DMS114 treated with DMSO at 0.1 percent for 48 hours (cell line): Measurements from ENCODE around the gene EIF3A.
"Not testable (repeated sequence)": the region's sequence is repeated elsewhere in the genome, so short reads cannot be mapped to it uniquely, and the experiment has no call there.

Source experiments
- DNase-seq: peaks from one replicate; lab custom pipeline; 2025; ENCODE audit not compliant: unreplicated experiment; lab: John Stamatoyannopoulos, UW

EIF3A gene

GRCh38 chr10:119049777-119050176 is 30.8 kb downstream of the EIF3A start:
- DNase-seq: no peak

- DNase-seq: no peak
These were observed 31.3 kb downstream of the EIF3A start for GRCh38 chr10:119049361-119049760.

- no peak for DNase-seq
These were observed 35.1 kb downstream of the EIF3A start for GRCh38 chr10:119045561-119045960.

- no peak for DNase-seq
These were observed 38.4 kb downstream of the EIF3A start for GRCh38 chr10:119042169-119042568.

- DNase-seq: no peak
These were observed 39.3 kb downstream of the EIF3A start for GRCh38 chr10:119041326-119041725.

- DNase-seq: no peak
These were observed 41.5 kb downstream of the EIF3A start for GRCh38 chr10:119039161-119039560.

GRCh38 chr10:119031496-119032059 is 49.0 kb downstream of the EIF3A start:
- no peak for DNase-seq

GRCh38 chr10:119030421-119031250 is 50.0 kb downstream of the EIF3A start:
- peak; percentile 46 for DNase-seq

GRCh38 chr10:119029613-119030420 is 50.8 kb downstream of the EIF3A start, which contains the start of gene NANOS1:
TSS of gene NANOS1 (plus strand) at chr10:119029714. CDS start at chr10:119029802, 88 bp downstream.
- no peak for DNase-seq

- peak; percentile 88 for DNase-seq
These were observed 51.6 kb downstream of the EIF3A start for GRCh38 chr10:119028900-119029612.

- not testable (repeated sequence) for DNase-seq
These were observed 52.1 kb downstream of the EIF3A start for GRCh38 chr10:119028445-119028899.

GRCh38 chr10:119026301-119027110 is 54.1 kb downstream of the EIF3A start:
- no peak for DNase-seq

- DNase-seq: no peak
These were observed 54.8 kb downstream of the EIF3A start for GRCh38 chr10:119025776-119026175.

- no peak for DNase-seq
These were observed 55.3 kb downstream of the EIF3A start for GRCh38 chr10:119025336-119025735.

- DNase-seq: no peak
These were observed 55.7 kb downstream of the EIF3A start for GRCh38 chr10:119024882-119025281.

GRCh38 chr10:119023553-119023868 is 57.1 kb downstream of the EIF3A start:
- DNase-seq: no peak

GRCh38 chr10:119022846-119023552 is 57.6 kb downstream of the EIF3A start:
- no peak for DNase-seq

GRCh38 chr10:119020627-119020946 is 60.0 kb downstream of the EIF3A start:
- no peak for DNase-seq

GRCh38 chr10:119007211-119007574 is 73.4 kb downstream of the EIF3A start:
- no peak for DNase-seq
